HepG2 (cell line): Measurements from ENCODE around the gene ABCA2. TPM values are rescaled to one million over a fixed set of nuclear protein-coding genes. Genes with fewer than 3 reads are reported as not detected.
A peak's percentile ranks its signal among the peaks of the same experiment; 100 is the strongest.

Experiments
- MED13 ChIP-seq: sonication (generic); formaldehyde crosslinking; IDR thresholded peaks from 2 replicates; pipeline ENCODE4 v1.5.0; 2020; ENCODE audit warnings: missing genetic modification reagents
- NFE2L2 ChIP-seq: fragments of 150-350 bp; IDR thresholded peaks from 2 replicates; pipeline ENCODE4 v1.6.1; 2014; ENCODE audit warnings: low read length
- NFYC ChIP-seq: IDR thresholded peaks from 2 replicates; pipeline ENCODE4 v1.6.1; 2016; ENCODE audit warnings: missing genetic modification reagents, missing compliant biosample characterization
- POLR2A ChIP-seq, 2 experiments: IDR thresholded peaks; 2 replicates each; pipeline ENCODE4 v1.6.1; 2011; ENCODE audit warnings: low read depth in 2 of 2, low read length in 2 of 2, mild to moderate bottlenecking in 1 of 2, moderate library complexity in 1 of 2; ENCODE audit not compliant: insufficient read depth in 1 of 2
- POLR2G ChIP-seq: fragments of 200-400 bp; formaldehyde crosslinking; IDR thresholded peaks from 2 replicates; pipeline ENCODE4 v1.6.1; 2018; ENCODE audit warnings: mild to moderate bottlenecking, low read depth, low read length, moderate library complexity
- ZFX ChIP-seq: sonication (generic); formaldehyde crosslinking; IDR thresholded peaks from 2 replicates; pipeline ENCODE4 v1.4.0; 2020; ENCODE audit warnings: mild to moderate bottlenecking, low read depth, missing genetic modification reagents, moderate library complexity
- ZNF263 ChIP-seq: sonication (generic); formaldehyde crosslinking; IDR thresholded peaks from 2 replicates; pipeline ENCODE4 v1.4.0; 2020; ENCODE audit warnings: missing genetic modification reagents
- ZNF274 ChIP-seq: sonication (generic); formaldehyde crosslinking; IDR thresholded peaks from 2 replicates; pipeline ENCODE4 v1.5.1; 2020; ENCODE audit warnings: mild to moderate bottlenecking, missing genetic modification reagents
- ZNF512B ChIP-seq: sonication (generic); formaldehyde crosslinking; IDR thresholded peaks from 2 replicates; pipeline ENCODE4 v1.5.1; 2020; ENCODE audit warnings: missing genetic modification reagents, mild to moderate bottlenecking, borderline replicate concordance
- ZNF589 ChIP-seq: sonication (generic); formaldehyde crosslinking; conservative IDR thresholded peaks from 2 replicates; pipeline ENCODE4 v1.8.0; 2022; ENCODE audit warnings: mild to moderate bottlenecking, moderate library complexity, missing genetic modification reagents
- ZSCAN31 ChIP-seq: sonication (generic); formaldehyde crosslinking; IDR thresholded peaks from 2 replicates; pipeline ENCODE4 v1.5.0; 2020; ENCODE audit warnings: low read depth, mild to moderate bottlenecking, missing genetic modification reagents
- polyA plus RNA-seq, 8 experiments: library from polyadenylated mRNA; depleted of rRNA in 3 of 8; stranded (reverse) in 7 of 8; unstranded in 1 of 8; fragments of >200 nt; fragmentation: Illumina TruSeq in 4 of 8; extraction: Trizol in 4 of 8; gene quantifications; 2 replicates each; pipeline versions ENCODE4 v1.2.1 to v1.2.3, GENCODE V29; 2011 to 2016; ENCODE audit warnings: low read depth in 4 of 8, missing spikeins in 1 of 8, mixed read lengths in 1 of 8; ENCODE audit not compliant: insufficient read depth in 1 of 8
- total RNA-seq, 5 experiments: library from RNA; depleted of rRNA; stranded (reverse); fragments of >200 nt; fragmentation: Illumina TruSeq; extraction: Trizol; gene quantifications; 2 replicates each; pipeline ENCODE4 v1.2.3, GENCODE V29; 2016; ENCODE audit warnings: low read depth in 1 of 5

The ABCA2 gene
- total and polyA plus RNA-seq, 2 of the 13 experiments (the other 11 are each of a cell fraction or from before 2014, with no cell fraction given) = 2.9 to 19.2 TPM

- TF ChIP-seq ZNF263 (no peak), NFE2L2 (no peak), MED13 (CRISPR knock-in tag) (no peak), ZNF274 (CRISPR knock-in tag) (peak; percentile 90), ZFX (CRISPR knock-in tag) (peak; percentile 62), NFYC (CRISPR knock-in tag) (no peak), ZNF589 (CRISPR knock-in tag) (0 out of 2 replicates have a peak, but pooled peaks have one; percentile 52), POLR2A (IDR thresholded peaks at IDR 0.05; ENCODE audit: insufficient read depth in 1 of 2, low read depth in 2 of 2, low read length in 2 of 2) (peak in 1 of 2 experiments; percentile 62; a peak in 2 of 4 replicates), ZSCAN31 (CRISPR knock-in tag) (0 out of 2 replicates have a peak, but pooled peaks have one; percentile 19), ZNF512B (no peak), POLR2G (peak; percentile 27; the same call in 1 of the 2 replicates)
These were observed 35.8 kb downstream of the ABCA2 start, which contains the start of gene PAXX (continued) for GRCh38 chr9:136991993-136992818.
